WTC11 (cell line): Measurements from ENCODE around the gene LHX4. TPM values are rescaled to one million over a fixed set of nuclear protein-coding genes. Genes with fewer than 3 reads are reported as not detected.
A peak's percentile ranks its signal among the peaks of the same experiment; 100 is the strongest.
"Not testable (repeated sequence)": the region's sequence is repeated elsewhere in the genome, so short reads cannot be mapped to it uniquely, and the experiment has no call there.

Experiments used
- ATAC-seq: fragments of 200-7000 bp; cut with Tn5 transposase; 2 replicates; pipeline ENCODE4 v1.10.0; 2021; ENCODE audit warnings: mild to moderate bottlenecking, moderate library complexity
- CTCF ChIA-PET: fragments of 300-600 bp; sonication (Branson Sonifier 250); formaldehyde crosslinking; loops from one replicate; lab custom pipeline; 2021; ENCODE audit warnings: antibody characterized with exemption; lab: Charles Lee
- POLR2A ChIA-PET: fragments of 350-600 bp; sonication (Branson Sonifier 250); formaldehyde crosslinking; loops from one replicate; lab custom pipeline; 2021; ENCODE audit warnings: antibody characterized with exemption; lab: Charles Lee
- DNase-seq: peaks from one replicate; pipeline ENCODE4 v3.0.0; 2021; ENCODE audit warnings: low spot score
- H3K27ac Mint-ChIP-seq: 2 replicates; pipeline ENCODE4 v1.8.0; 2021; ENCODE audit warnings: mixed read lengths
- H3K27me3 Mint-ChIP-seq: 2 replicates; pipeline ENCODE4 v1.8.0; 2021; ENCODE audit warnings: low read depth, mild to moderate bottlenecking, moderate library complexity, mixed read lengths
- H3K36me3 Mint-ChIP-seq: 2 replicates; pipeline ENCODE4 v1.8.0; 2021; ENCODE audit warnings: mixed read lengths
- H3K4me1 Mint-ChIP-seq: 2 replicates; pipeline ENCODE4 v1.8.0; 2022; ENCODE audit warnings: mixed read lengths
- H3K4me3 Mint-ChIP-seq: 2 replicates; pipeline ENCODE4 v1.8.0; 2021; ENCODE audit warnings: mild to moderate bottlenecking, moderate library complexity, mixed read lengths
- H3K9me3 Mint-ChIP-seq: 2 replicates; pipeline ENCODE4 v1.8.0; 2021; ENCODE audit warnings: mixed read lengths
- CREB1 ChIP-seq: sonication (generic); formaldehyde crosslinking; IDR thresholded peaks from 2 replicates; pipeline ENCODE4 v1.8.0; 2023; ENCODE audit warnings: mild to moderate bottlenecking, missing genetic modification reagents
- GRHL2 ChIP-seq: fragments of 250-450 bp; sonication (Bioruptor Pico); IDR thresholded peaks from 2 replicates; pipeline ENCODE4 v1.8.0; 2022; ENCODE audit warnings: mild to moderate bottlenecking, moderate library complexity; ENCODE audit not compliant: insufficient replicate concordance, severe bottlenecking
- GTF2I ChIP-seq: fragments of 250-450 bp; sonication (Bioruptor Pico); conservative IDR thresholded peaks from 2 replicates; pipeline ENCODE4 v1.4.0; 2021; ENCODE audit warnings: mild to moderate bottlenecking
- HMGA2 ChIP-seq: fragments of 250-450 bp; sonication (Bioruptor Pico); IDR thresholded peaks from 2 replicates; pipeline ENCODE4 v1.4.0; 2021; ENCODE audit warnings: mild to moderate bottlenecking, moderate library complexity
- IRF2 ChIP-seq: sonication (generic); formaldehyde crosslinking; IDR thresholded peaks from 2 replicates; pipeline ENCODE4 v1.8.0; 2022; ENCODE audit warnings: low read depth, missing genetic modification reagents, borderline replicate concordance
- JUN ChIP-seq: sonication (generic); formaldehyde crosslinking; IDR thresholded peaks from 2 replicates; pipeline ENCODE4 v1.8.0; 2023; ENCODE audit warnings: mild to moderate bottlenecking, missing genetic modification reagents
- MAX ChIP-seq: sonication (generic); formaldehyde crosslinking; IDR thresholded peaks from 2 replicates; pipeline ENCODE4 v1.8.0; 2022; ENCODE audit warnings: mild to moderate bottlenecking, missing genetic modification reagents
- MXD4 ChIP-seq: fragments of 250-450 bp; sonication (Bioruptor Pico); IDR thresholded peaks from 2 replicates; pipeline ENCODE4 v1.8.0; 2021; ENCODE audit warnings: mild to moderate bottlenecking, moderate library complexity, borderline replicate concordance
- NR2C2 ChIP-seq: sonication (generic); formaldehyde crosslinking; IDR thresholded peaks from 2 replicates; pipeline ENCODE4 v1.8.0; 2022; ENCODE audit warnings: mild to moderate bottlenecking, missing genetic modification reagents
- RELA ChIP-seq: sonication (generic); formaldehyde crosslinking; IDR thresholded peaks from 2 replicates; pipeline ENCODE4 v1.8.1; 2022; ENCODE audit warnings: missing genetic modification reagents, mild to moderate bottlenecking, borderline replicate concordance
- RORB ChIP-seq: fragments of 250-450 bp; sonication (Bioruptor Pico); IDR thresholded peaks from 2 replicates; pipeline ENCODE4 v1.9.0; 2021; ENCODE audit warnings: mild to moderate bottlenecking
- SMAD3 ChIP-seq: sonication (generic); formaldehyde crosslinking; IDR thresholded peaks from 2 replicates; pipeline ENCODE4 v1.8.0; 2022; ENCODE audit warnings: missing genetic modification reagents, mild to moderate bottlenecking, borderline replicate concordance
- SP1 ChIP-seq: sonication (generic); formaldehyde crosslinking; conservative IDR thresholded peaks from 2 replicates; pipeline ENCODE4 v1.8.1; 2022; ENCODE audit warnings: missing genetic modification reagents
- TEAD1 ChIP-seq: sonication (generic); formaldehyde crosslinking; IDR thresholded peaks from 2 replicates; pipeline ENCODE4 v1.8.0; 2022; ENCODE audit warnings: mild to moderate bottlenecking, missing genetic modification reagents
- USF1 ChIP-seq: sonication (generic); formaldehyde crosslinking; IDR thresholded peaks from 2 replicates; pipeline ENCODE4 v1.8.0; 2022; ENCODE audit warnings: mild to moderate bottlenecking, missing genetic modification reagents
- ZBTB21 ChIP-seq: sonication (generic); formaldehyde crosslinking; IDR thresholded peaks from 2 replicates; pipeline ENCODE4 v1.8.1; 2023; ENCODE audit warnings: mild to moderate bottlenecking, missing genetic modification reagents, borderline replicate concordance
- ZNF138 ChIP-seq: sonication (generic); formaldehyde crosslinking; conservative IDR thresholded peaks from 2 replicates; pipeline ENCODE4 v1.8.1; 2022; ENCODE audit warnings: mild to moderate bottlenecking, moderate library complexity, missing genetic modification reagents
- ZNF281 ChIP-seq: sonication (generic); formaldehyde crosslinking; IDR thresholded peaks from 2 replicates; pipeline ENCODE4 v1.8.0; 2023; ENCODE audit warnings: mild to moderate bottlenecking, missing genetic modification reagents
- ZNF671 ChIP-seq: fragments of 250-450 bp; sonication (Bioruptor Pico); IDR thresholded peaks from 2 replicates; pipeline ENCODE4 v1.8.0; 2021; ENCODE audit warnings: mild to moderate bottlenecking
- ZSCAN18 ChIP-seq: fragments of 250-450 bp; sonication (Bioruptor Pico); IDR thresholded peaks from 2 replicates; pipeline ENCODE4 v2.1.2; 2022; ENCODE audit warnings: mild to moderate bottlenecking, moderate library complexity
- total RNA-seq: library from RNA; stranded (reverse); gene quantifications from 3 replicates; pipeline ENCODE4 v1.2.3, GENCODE V29; 2021
- TF ChIP-seq, protein P1 (sequence below): fragments of 250-450 bp; sonication (Bioruptor Pico); IDR thresholded peaks from 2 replicates; pipeline ENCODE4 v1.9.0; 2021; ENCODE audit warnings: mild to moderate bottlenecking
- TF ChIP-seq, protein P2 (sequence below): sonication (generic); formaldehyde crosslinking; IDR thresholded peaks from 2 replicates; pipeline ENCODE4 v1.8.1; 2023; ENCODE audit warnings: mild to moderate bottlenecking, moderate library complexity, missing genetic modification reagents
- TF ChIP-seq, protein P3 (sequence below): sonication (generic); formaldehyde crosslinking; conservative IDR thresholded peaks from 2 replicates; pipeline ENCODE4 v1.8.1; 2022; ENCODE audit warnings: mild to moderate bottlenecking, missing genetic modification reagents

Gene LHX4
- total RNA-seq, 1 experiment from 2014 or later: 19.2 TPM

DNA sequence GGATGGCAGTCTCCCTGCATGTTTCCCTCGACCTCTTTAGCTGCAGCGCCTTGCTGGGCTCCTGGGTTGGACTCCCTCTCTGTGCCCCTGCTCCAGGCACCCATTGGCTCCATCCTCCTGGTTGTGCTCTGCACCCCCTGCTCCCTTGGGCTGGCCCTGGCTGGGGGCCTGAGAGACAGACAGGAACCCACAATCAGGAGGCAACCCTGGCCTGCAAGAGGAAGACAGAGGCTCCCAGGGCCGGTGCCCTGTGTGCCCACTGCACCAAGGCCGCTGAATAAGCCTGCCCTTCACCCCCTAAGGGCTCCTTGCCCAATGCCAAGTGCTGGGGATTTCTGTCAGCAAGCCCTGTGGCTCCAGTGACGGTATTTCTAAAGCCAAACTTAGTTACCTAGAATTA lies 31.5 kb upstream of the LHX4 start (continued):
- TF ChIP-seq MXD4 (CRISPR knock-in tag): no peak
- no peak for TF ChIP-seq IRF2
- TF ChIP-seq GRHL2 (CRISPR knock-in tag): no peak

- H3K4me3 Mint-ChIP-seq: no peak overlapping the region
- no peak for DNase-seq
- peaks cover 3% of the 10 kb centered on the region; the same call in 1 of the 2 replicates for H3K4me1 Mint-ChIP-seq
- H3K27ac Mint-ChIP-seq: no peak overlapping the region
- no peaks in the 10 kb centered on the region for H3K9me3 Mint-ChIP-seq
- H3K36me3 Mint-ChIP-seq: peaks cover 9% of the 10 kb centered on the region
- ChIA-PET CTCF (interaction anchor here (1.0 to 3.7 kb wide), 8 partner anchors 11 to 384 kb away, joined by 3 to 23 read pairs (median 4); no protein-coding TSS in a partner anchor), POLR2A (no interaction called here)
- H3K27me3 Mint-ChIP-seq: no peaks in the 10 kb centered on the region
- no peak for TF ChIP-seq ZNF138 (CRISPR knock-in tag)
- no peak for TF ChIP-seq ZSCAN18 (CRISPR knock-in tag)
- no peak for TF ChIP-seq JUN
- TF ChIP-seq ZNF281 (CRISPR knock-in tag): no peak
- TF ChIP-seq CREB1 (CRISPR knock-in tag): no peak
- TF ChIP-seq, protein P1, sequence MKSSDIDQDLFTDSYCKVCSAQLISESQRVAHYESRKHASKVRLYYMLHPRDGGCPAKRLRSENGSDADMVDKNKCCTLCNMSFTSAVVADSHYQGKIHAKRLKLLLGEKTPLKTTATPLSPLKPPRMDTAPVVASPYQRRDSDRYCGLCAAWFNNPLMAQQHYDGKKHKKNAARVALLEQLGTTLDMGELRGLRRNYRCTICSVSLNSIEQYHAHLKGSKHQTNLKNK (CRISPR knock-in tag): no peak
- TF ChIP-seq, protein P2, sequence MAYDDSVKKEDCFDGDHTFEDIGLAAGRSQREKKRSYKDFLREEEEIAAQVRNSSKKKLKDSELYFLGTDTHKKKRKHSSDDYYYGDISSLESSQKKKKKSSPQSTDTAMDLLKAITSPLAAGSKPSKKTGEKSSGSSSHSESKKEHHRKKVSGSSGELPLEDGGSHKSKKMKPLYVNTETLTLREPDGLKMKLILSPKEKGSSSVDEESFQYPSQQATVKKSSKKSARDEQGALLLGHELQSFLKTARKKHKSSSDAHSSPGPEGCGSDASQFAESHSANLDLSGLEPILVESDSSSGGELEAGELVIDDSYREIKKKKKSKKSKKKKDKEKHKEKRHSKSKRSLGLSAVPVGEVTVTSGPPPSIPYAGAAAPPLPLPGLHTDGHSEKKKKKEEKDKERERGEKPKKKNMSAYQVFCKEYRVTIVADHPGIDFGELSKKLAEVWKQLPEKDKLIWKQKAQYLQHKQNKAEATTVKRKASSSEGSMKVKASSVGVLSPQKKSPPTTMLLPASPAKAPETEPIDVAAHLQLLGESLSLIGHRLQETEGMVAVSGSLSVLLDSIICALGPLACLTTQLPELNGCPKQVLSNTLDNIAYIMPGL: no peak
- TF ChIP-seq HMGA2: no peak
- TF ChIP-seq SP1: no peak
- no peak for TF ChIP-seq GRHL2 (CRISPR knock-in tag)
- TF ChIP-seq TEAD1 (CRISPR knock-in tag): no peak
- TF ChIP-seq RELA (CRISPR knock-in tag): no peak
- ATAC-seq: no peak
These were observed 31.0 kb upstream of the LHX4 start for GRCh38 chr1:180199018-180199417.

GRCh38 chr1:180201451-180202200 lies 28.4 kb upstream of the LHX4 start:
- ATAC-seq (no peak), DNase-seq (no peak)
- no peak for TF ChIP-seq ZNF671 (CRISPR knock-in tag)
- TF ChIP-seq GTF2I (CRISPR knock-in tag): no peak
- TF ChIP-seq, protein P3, sequence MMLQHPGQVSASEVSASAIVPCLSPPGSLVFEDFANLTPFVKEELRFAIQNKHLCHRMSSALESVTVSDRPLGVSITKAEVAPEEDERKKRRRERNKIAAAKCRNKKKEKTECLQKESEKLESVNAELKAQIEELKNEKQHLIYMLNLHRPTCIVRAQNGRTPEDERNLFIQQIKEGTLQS (CRISPR knock-in tag): no peak
- TF ChIP-seq ZBTB21 (CRISPR knock-in tag): no peak
- no peak for TF ChIP-seq MAX
- TF ChIP-seq USF1 (CRISPR knock-in tag): no peak
- TF ChIP-seq SMAD3 (CRISPR knock-in tag): no peak
- TF ChIP-seq NR2C2: no peak
- no peak for TF ChIP-seq RORB
- CTCF ChIA-PET: interaction anchor here (0.8 to 1.9 kb wide), 8 partner anchors 12 to 48 kb away, joined by 3 to 13 read pairs (median 5); no protein-coding TSS in a partner anchor
- Mint-ChIP-seq H3K4me3 (no peak overlapping the region), H3K36me3 (no peaks in the 10 kb centered on the region), H3K4me1 (no peaks in the 10 kb centered on the region), H3K27ac (no peak overlapping the region), H3K9me3 (no peaks in the 10 kb centered on the region), H3K27me3 (no peaks in the 10 kb centered on the region; the same call in 1 of the 2 replicates)
- POLR2A ChIA-PET: no interaction called here

- H3K4me3 Mint-ChIP-seq, H3K36me3 Mint-ChIP-seq, ATAC-seq, H3K27me3 Mint-ChIP-seq, H3K9me3 Mint-ChIP-seq, DNase-seq, H3K4me1 Mint-ChIP-seq: not testable (repeated sequence)
- H3K27ac Mint-ChIP-seq: peak overlapping the region; percentile 34; the same call in 1 of the 2 replicates
- ChIA-PET CTCF (interaction anchor here (1.2 to 1.9 kb wide), 5 partner anchors 11 to 29 kb away, joined by 3 to 13 read pairs (median 5); no protein-coding TSS in a partner anchor), POLR2A (interaction anchor here (0.9 kb wide), 1 partner anchor 14 kb away, joined by 3 read pairs; no protein-coding TSS in a partner anchor)
These were observed 27.5 kb upstream of the LHX4 start for GRCh38 chr1:180202588-180202987.
